ENCODE data around the gene SKP1. TPM values are rescaled to one million over a fixed set of nuclear protein-coding genes. Genes with fewer than 3 reads are reported as not detected.

Gene SKP1
- total and polyA plus RNA-seq, 12 donors = 65.2 to 675 (median 483) TPM

- Histone ChIP-seq H3K9me3 (no peaks in the 10 kb centered on the region), H3K4me1 (peaks cover 0 to 45% (median 16%) of the 10 kb centered on the region in 9 donors), H3K4me3 (no peak overlapping the region), H3K27ac (peak overlapping the region in 1 of 10 donors; percentile 49), H3K27me3 (no peaks in the 10 kb centered on the region), H3K36me3 (peaks cover 0 to 61% (median 10%) of the 10 kb centered on the region in 9 donors)
- no peak for ATAC-seq
- WGBS, 2 donors = 91% methylated on average over 6 of the region's 6 CpGs
- TF ChIP-seq CTCF (IDR thresholded peaks at IDR 0.05) = no peak
- DNase-seq = no peak
- intact Hi-C loops (cut with DNase I) = no loop called here
Measured at GRCh38 chr5:134133995-134134541, 42.7 kb downstream of the SKP1 start.

GRCh38 chr5:134133188-134133994 is 43.4 kb downstream of the SKP1 start:
- no peaks in the 10 kb centered on the region for H3K9me3 ChIP-seq
- TF ChIP-seq CTCF (IDR thresholded peaks at IDR 0.05) = no peak
- DNase-seq = no peak
- WGBS, 2 donors = 91 to 94% methylated on average over 9 of the region's 9 CpGs
- H3K4me3 ChIP-seq = no peak overlapping the region
- peak overlapping the region in 1 of 10 donors; percentile 49 for H3K27ac ChIP-seq
- H3K27me3 ChIP-seq = no peaks in the 10 kb centered on the region
- H3K4me1 ChIP-seq = peaks cover 0 to 41% (median 15%) of the 10 kb centered on the region in 9 donors
- intact Hi-C loops (cut with DNase I) = no loop called here
- ATAC-seq = no peak
- H3K36me3 ChIP-seq = peaks cover 0 to 61% (median 10%) of the 10 kb centered on the region in 9 donors

GRCh38 chr5:134132372-134133187 is 44.2 kb downstream of the SKP1 start:
- Histone ChIP-seq H3K27ac (peak overlapping the region in 1 of 10 donors; percentile 72), H3K9me3 (no peaks in the 10 kb centered on the region), H3K4me3 (no peak overlapping the region), H3K36me3 (peaks cover 0 to 61% (median 10%) of the 10 kb centered on the region in 9 donors), H3K4me1 (peaks cover 0 to 41% (median 22%) of the 10 kb centered on the region in 9 donors), H3K27me3 (no peaks in the 10 kb centered on the region)
- WGBS, 2 donors = 81 to 84% methylated on average over 16 of the region's 16 CpGs
- intact Hi-C loops (cut with DNase I) = no loop called here
- TF ChIP-seq CTCF (IDR thresholded peaks at IDR 0.05) = no peak
- ATAC-seq (no peak), DNase-seq (no peak)
